B cell (primary cell): ENCODE measurements around the gene BTNL3.

Experiments used
- CTCF ChIP-seq: fragments of 200-600 bp; IDR thresholded peaks from one replicate; pipeline ENCODE4 v1.8.0; 2022; ENCODE audit warnings: antibody characterized with exemption, mild to moderate bottlenecking
- EZH2 ChIP-seq: IDR thresholded peaks from 2 replicates; pipeline ENCODE4 v1.6.1; 2012; ENCODE audit warnings: borderline replicate concordance, low read depth, mild to moderate bottlenecking, moderate library complexity, low read length; ENCODE audit not compliant: insufficient read depth, poor library complexity, severe bottlenecking

GRCh38 chr5:181042722-181043121 lies 54.1 kb downstream of the BTNL3 start:
- TF ChIP-seq CTCF (no peak), EZH2 (no peak)
